Prostate gland (tissue), 2 donors: ENCODE data around the gene NHSL2. TPM values are rescaled to one million over a fixed set of nuclear protein-coding genes. Genes with fewer than 3 reads are reported as not detected.

Experiments
- DNase-seq: peaks from one replicate; pipeline ENCODE4 v3.0.0-alpha.2; 2019; ENCODE audit warnings: low spot score
- H3K27ac ChIP-seq, 2 donors: fragments of 200-600 bp; sonication (generic); 2 replicates each; pipeline ENCODE4 v1.5.1; 2017 to 2019
- H3K27me3 ChIP-seq: fragments of 200-600 bp; sonication (generic); replicated peaks from 2 replicates; pipeline ENCODE4 v1.5.1; 2019; ENCODE audit not compliant: insufficient read depth
- H3K36me3 ChIP-seq, 2 donors: fragments of 200-600 bp; sonication (generic); 1 replicate in 1 of 2; 2 replicates in 1 of 2; pipeline versions ENCODE4 v1.5.1 to v1.8.1; 2017 to 2019
- H3K4me1 ChIP-seq: fragments of 200-600 bp; sonication (generic); replicated peaks from 2 replicates; pipeline ENCODE4 v1.5.1; 2019
- H3K4me3 ChIP-seq, 2 donors: fragments of 200-600 bp; sonication (generic); 2 replicates each; pipeline ENCODE4 v1.5.1; 2017 to 2019
- H3K9me3 ChIP-seq: fragments of 200-600 bp; sonication (generic); 2 replicates; pipeline ENCODE4 v1.5.1; 2017
- CTCF ChIP-seq, 4 experiments: fragments of 200-600 bp in 2 of 4; fragments of 450-650 bp in 2 of 4; sonication (generic) in 2 of 4; IDR thresholded peaks; 1 replicate in 3 of 4; 2 replicates in 1 of 4; pipeline ENCODE4 v1.5.1; 2016 to 2019; ENCODE audit warnings: antibody characterized with exemption in 4 of 4, mild to moderate bottlenecking in 2 of 4, moderate library complexity in 2 of 4
- POLR2A ChIP-seq: fragments of 450-650 bp; IDR thresholded peaks from one replicate; pipeline ENCODE4 v1.6.1; 2016; ENCODE audit warnings: antibody characterized with exemption, mild to moderate bottlenecking
- POLR2AphosphoS5 ChIP-seq: sonication (generic); formaldehyde crosslinking; IDR thresholded peaks from one replicate; pipeline ENCODE4 v1.6.1; 2017; ENCODE audit warnings: antibody characterized with exemption
- WGBS: methylation state at CpG from one replicate; pipeline ENCODE4 v1.1.5; 2018; 5-methylcytosine and 5-hydroxymethylcytosine counted together
- intact Hi-C: fragments of 100-400 bp; cut with DNase I; formaldehyde crosslinking; loops from one replicate; pipeline ENCODE4 v1.14.2; 2022
- total RNA-seq, 2 donors: library from RNA; depleted of rRNA; stranded (reverse); fragments of >200 nt; gene quantifications; one replicate each; pipeline ENCODE4 v1.1.0, GENCODE V29; 2016

Gene NHSL2
- total RNA-seq, 2 donors from 2014 or later = 4.2 to 28.2 TPM

- 73% methylated on average over 2 of the region's 2 CpGs for WGBS
- Histone ChIP-seq H3K27ac (no peak overlapping the region), H3K4me1 (no peaks in the 10 kb centered on the region), H3K9me3 (no peaks in the 10 kb centered on the region), H3K36me3 (no peaks in the 10 kb centered on the region), H3K4me3 (no peak overlapping the region), H3K27me3 (no peaks in the 10 kb centered on the region)
- DNase-seq = no peak
- TF ChIP-seq POLR2AphosphoS5 (no peak), POLR2A (no peak)
- intact Hi-C loops = no loop called here
Observed at GRCh38 chrX:72095370-72095769, 184.7 kb downstream of the NHSL2 start.

GRCh38 chrX:72097098-72097497 lies 186.5 kb downstream of the NHSL2 start:
- H3K9me3 ChIP-seq = no peaks in the 10 kb centered on the region
- no peak overlapping the region for H3K4me3 ChIP-seq
- H3K27me3 ChIP-seq = no peaks in the 10 kb centered on the region
- H3K27ac ChIP-seq = no peak overlapping the region
- H3K4me1 ChIP-seq = no peaks in the 10 kb centered on the region
- no peak for DNase-seq
- 68% methylated on average over 3 of the region's 3 CpGs for WGBS
- intact Hi-C loops = no loop called here
- no peaks in the 10 kb centered on the region for H3K36me3 ChIP-seq
- TF ChIP-seq POLR2AphosphoS5 (no peak), CTCF (IDR thresholded peaks at IDR 0.05) (no peak), POLR2A (no peak)

- intact Hi-C loops = no loop called here
- TF ChIP-seq CTCF (IDR thresholded peaks at IDR 0.05) (no peak), POLR2AphosphoS5 (no peak), POLR2A (no peak)
- DNase-seq = no peak
Observed at GRCh38 chrX:72100051-72100755, 189.6 kb downstream of the NHSL2 start.

GRCh38 chrX:72100824-72101351 lies 190.2 kb downstream of the NHSL2 start:
- Histone ChIP-seq H3K9me3 (no peaks in the 10 kb centered on the region), H3K36me3 (no peaks in the 10 kb centered on the region), H3K27ac (no peak overlapping the region), H3K4me3 (no peak overlapping the region), H3K27me3 (no peaks in the 10 kb centered on the region), H3K4me1 (no peaks in the 10 kb centered on the region)
- TF ChIP-seq POLR2AphosphoS5 = no peak
- TF ChIP-seq CTCF (IDR thresholded peaks at IDR 0.05) = no peak
- TF ChIP-seq POLR2A = no peak
- WGBS = 94% methylated on average over 6 of the region's 9 CpGs
- intact Hi-C loops = no loop called here
- no peak for DNase-seq

More at GRCh38 chrX:72100051-72100755, 189.6 kb downstream of the NHSL2 start:
- no peak overlapping the region for H3K4me3 ChIP-seq
- H3K27me3 ChIP-seq = no peaks in the 10 kb centered on the region
- 85% methylated on average over 13 of the region's 13 CpGs for WGBS
- H3K27ac ChIP-seq = no peak overlapping the region
- no peaks in the 10 kb centered on the region for H3K4me1 ChIP-seq
- H3K9me3 ChIP-seq = no peaks in the 10 kb centered on the region
- H3K36me3 ChIP-seq = no peaks in the 10 kb centered on the region

- Histone ChIP-seq H3K27ac (no peak overlapping the region), H3K9me3 (no peaks in the 10 kb centered on the region), H3K27me3 (no peaks in the 10 kb centered on the region), H3K36me3 (no peaks in the 10 kb centered on the region), H3K4me1 (no peaks in the 10 kb centered on the region), H3K4me3 (no peak overlapping the region)
- intact Hi-C loops = no loop called here
- WGBS = 50% methylated on average over 3 of the region's 4 CpGs
- TF ChIP-seq CTCF (IDR thresholded peaks at IDR 0.05) = no peak
- no peak for TF ChIP-seq POLR2AphosphoS5
- TF ChIP-seq POLR2A = no peak
- DNase-seq = no peak
Observed at GRCh38 chrX:72101597-72102037, 191.0 kb downstream of the NHSL2 start.
